Chondrocyte (in vitro differentiated cells): Measurements from ENCODE around the gene ADAM33. TPM values are rescaled to one million over a fixed set of nuclear protein-coding genes. Genes with fewer than 3 reads are reported as not detected.

ENCODE experiments used
- DNase-seq: peaks from one replicate; pipeline ENCODE4 v3.0.0; 2021; ENCODE audit warnings: mixed read lengths, low spot score
- H3K27ac Mint-ChIP-seq: one replicate; pipeline ENCODE4 v1.8.0; 2021; ENCODE audit warnings: mild to moderate bottlenecking, moderate library complexity, mixed read lengths; ENCODE audit not compliant: unreplicated experiment
- H3K27me3 Mint-ChIP-seq: 2 replicates; pipeline ENCODE4 v1.8.0; 2021; ENCODE audit warnings: low read depth, mixed read lengths
- H3K36me3 Mint-ChIP-seq: 2 replicates; pipeline ENCODE4 v1.8.0; 2021; ENCODE audit warnings: low read depth, mixed read lengths
- H3K4me1 Mint-ChIP-seq: 2 replicates; pipeline ENCODE4 v1.8.0; 2021; ENCODE audit warnings: low read depth, mild to moderate bottlenecking, mixed read lengths
- H3K4me3 Mint-ChIP-seq: one replicate; pipeline ENCODE4 v1.8.0; 2021; ENCODE audit warnings: mild to moderate bottlenecking, moderate library complexity, mixed read lengths; ENCODE audit not compliant: unreplicated experiment
- H3K9me3 Mint-ChIP-seq: 2 replicates; pipeline ENCODE4 v1.8.0; 2021; ENCODE audit warnings: low read depth, mixed read lengths
- total RNA-seq: library from RNA; stranded (reverse); gene quantifications from 3 replicates; pipeline ENCODE4 v1.2.1, GENCODE V29; 2021
- TF ChIP-seq, protein P1 (sequence below): fragments of 200-600 bp; sonication (generic); IDR thresholded peaks from 2 replicates; pipeline ENCODE4 v1.5.0; 2021; ENCODE audit warnings: antibody characterized with exemption, mild to moderate bottlenecking, moderate library complexity

ADAM33 gene
- total RNA-seq, 1 donor from 2014 or later, result 13.1 TPM

DNA sequence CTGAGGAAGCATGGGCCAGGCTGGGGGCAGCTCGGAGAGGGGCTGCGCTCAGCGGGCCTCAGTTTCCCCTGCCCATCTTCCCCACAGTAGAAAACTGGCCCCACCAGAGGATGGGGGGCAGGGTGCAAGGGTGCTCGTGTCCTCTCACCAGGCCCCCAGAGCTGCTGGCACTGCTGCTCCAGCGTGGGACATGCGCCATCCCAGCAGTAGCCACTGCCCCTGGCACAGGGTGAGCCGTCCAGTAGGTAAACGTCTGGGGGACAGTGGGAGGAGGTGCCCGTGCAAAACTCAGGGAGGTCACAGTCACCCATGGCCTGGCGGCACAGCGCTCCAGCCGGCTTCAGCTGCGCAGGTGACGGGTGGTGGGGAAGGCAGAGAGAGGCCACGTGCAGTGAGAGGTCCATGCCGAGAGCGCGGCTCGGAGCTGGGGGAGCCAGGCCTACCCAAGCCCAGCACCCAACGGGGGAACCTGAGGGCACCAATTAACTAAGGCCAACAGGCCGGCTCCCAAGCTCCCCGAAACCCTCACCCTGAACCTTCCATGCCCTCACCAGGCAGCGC is 9.7 kb downstream of the ADAM33 start:
- Mint-ChIP-seq H3K4me3 (no peak overlapping the region), H3K9me3 (no peaks in the 10 kb centered on the region), H3K27me3 (peaks cover 19% of the 10 kb centered on the region), H3K4me1 (peaks cover 7% of the 10 kb centered on the region), H3K36me3 (peaks cover 3% of the 10 kb centered on the region), H3K27ac (no peak overlapping the region)
- TF ChIP-seq, protein P1, sequence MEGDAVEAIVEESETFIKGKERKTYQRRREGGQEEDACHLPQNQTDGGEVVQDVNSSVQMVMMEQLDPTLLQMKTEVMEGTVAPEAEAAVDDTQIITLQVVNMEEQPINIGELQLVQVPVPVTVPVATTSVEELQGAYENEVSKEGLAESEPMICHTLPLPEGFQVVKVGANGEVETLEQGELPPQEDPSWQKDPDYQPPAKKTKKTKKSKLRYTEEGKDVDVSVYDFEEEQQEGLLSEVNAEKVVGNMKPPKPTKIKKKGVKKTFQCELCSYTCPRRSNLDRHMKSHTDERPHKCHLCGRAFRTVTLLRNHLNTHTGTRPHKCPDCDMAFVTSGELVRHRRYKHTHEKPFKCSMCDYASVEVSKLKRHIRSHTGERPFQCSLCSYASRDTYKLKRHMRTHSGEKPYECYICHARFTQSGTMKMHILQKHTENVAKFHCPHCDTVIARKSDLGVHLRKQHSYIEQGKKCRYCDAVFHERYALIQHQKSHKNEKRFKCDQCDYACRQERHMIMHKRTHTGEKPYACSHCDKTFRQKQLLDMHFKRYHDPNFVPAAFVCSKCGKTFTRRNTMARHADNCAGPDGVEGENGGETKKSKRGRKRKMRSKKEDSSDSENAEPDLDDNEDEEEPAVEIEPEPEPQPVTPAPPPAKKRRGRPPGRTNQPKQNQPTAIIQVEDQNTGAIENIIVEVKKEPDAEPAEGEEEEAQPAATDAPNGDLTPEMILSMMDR, result no peak
- no peak for DNase-seq

DNA sequence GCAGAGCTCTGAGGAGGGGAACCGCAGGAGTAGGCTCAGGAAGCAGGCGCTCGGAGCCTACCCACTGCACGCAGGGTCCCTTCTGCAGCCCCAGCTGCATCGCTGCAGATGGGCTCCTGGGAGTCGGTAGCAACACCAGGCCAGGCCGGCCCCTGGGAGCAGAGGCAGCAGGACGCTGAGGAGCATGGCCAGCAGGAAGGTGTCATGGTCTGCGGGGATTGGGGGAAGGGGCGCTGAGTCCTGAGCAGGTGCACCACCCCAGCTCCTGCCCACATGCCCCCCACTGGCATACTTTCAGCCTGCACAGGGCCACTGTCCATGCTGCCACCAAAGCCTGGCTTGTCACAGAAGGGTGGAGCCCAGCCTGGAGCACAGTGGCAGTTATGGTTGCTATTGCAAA is 10.9 kb downstream of the ADAM33 start:
- H3K27me3 Mint-ChIP-seq, result peaks cover 19% of the 10 kb centered on the region
- TF ChIP-seq, protein P1, result no peak
- no peaks in the 10 kb centered on the region for H3K9me3 Mint-ChIP-seq
- H3K27ac Mint-ChIP-seq, result no peak overlapping the region
- H3K4me3 Mint-ChIP-seq, result no peak overlapping the region
- DNase-seq, result no peak
- no peaks in the 10 kb centered on the region for H3K4me1 Mint-ChIP-seq
- peaks cover 3% of the 10 kb centered on the region for H3K36me3 Mint-ChIP-seq

DNA sequence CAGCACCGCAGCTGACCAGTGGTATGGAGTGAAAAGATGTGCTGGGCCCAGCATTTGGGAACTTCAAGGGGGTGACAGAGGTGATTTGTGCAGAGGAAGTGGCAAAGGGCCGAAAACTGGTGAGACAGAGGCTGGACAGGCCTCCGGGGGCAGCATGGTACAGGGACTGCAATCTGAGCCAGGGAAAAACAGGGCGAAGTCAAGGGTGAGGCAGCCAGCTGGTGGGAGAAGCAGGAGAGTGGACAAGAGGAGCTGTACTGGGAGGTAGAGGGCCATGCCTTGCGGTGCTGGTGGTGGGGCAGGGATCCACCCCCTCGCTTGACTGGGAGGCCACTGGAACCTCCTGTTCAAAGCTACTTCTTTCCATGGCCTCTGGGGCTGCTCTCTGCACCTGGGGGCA is 11.3 kb downstream of the ADAM33 start:
- Mint-ChIP-seq H3K27ac (no peak overlapping the region), H3K9me3 (no peaks in the 10 kb centered on the region), H3K36me3 (peaks cover 3% of the 10 kb centered on the region), H3K4me1 (no peaks in the 10 kb centered on the region), H3K4me3 (no peak overlapping the region), H3K27me3 (peaks cover 15% of the 10 kb centered on the region)
- DNase-seq, result no peak
- TF ChIP-seq, protein P1, result peak; percentile 40

DNA sequence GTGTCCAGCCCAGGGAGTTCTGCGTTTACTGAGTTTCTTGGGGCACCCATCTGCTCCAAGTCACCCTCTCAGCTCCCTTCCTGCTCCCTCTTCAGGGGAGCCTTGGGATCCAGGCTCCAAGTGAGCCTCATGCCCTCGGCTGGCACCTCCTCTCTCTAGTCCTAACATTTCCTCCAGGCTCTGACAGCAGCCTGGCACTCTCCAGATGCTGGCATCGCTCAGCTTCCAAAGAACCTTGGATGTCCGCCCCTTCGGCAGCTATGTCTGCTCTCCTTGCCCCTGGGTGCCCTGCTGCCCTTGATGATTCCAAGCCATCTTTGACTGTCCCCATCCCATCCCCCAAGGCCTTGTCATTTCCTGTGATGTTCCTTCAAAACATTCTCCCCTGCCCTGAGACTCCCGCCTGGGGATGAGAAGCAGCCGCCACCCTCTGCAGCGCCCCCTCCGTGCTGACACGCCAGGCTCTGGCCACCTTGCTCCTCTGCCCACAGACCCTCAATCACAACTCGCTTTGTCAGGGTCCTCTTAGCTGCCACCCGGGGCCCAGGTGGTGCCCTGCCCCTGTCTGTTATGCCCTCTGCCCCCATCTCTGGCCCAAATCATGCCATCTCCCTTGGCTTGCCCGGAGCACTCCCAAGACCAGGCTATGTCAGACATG is 12.0 kb downstream of the ADAM33 start:
- Mint-ChIP-seq H3K4me1 (no peaks in the 10 kb centered on the region), H3K4me3 (no peak overlapping the region), H3K27me3 (peaks cover 8% of the 10 kb centered on the region), H3K9me3 (no peaks in the 10 kb centered on the region), H3K36me3 (no peaks in the 10 kb centered on the region), H3K27ac (no peak overlapping the region)
- no peak for DNase-seq
- TF ChIP-seq, protein P1, result no peak

DNA sequence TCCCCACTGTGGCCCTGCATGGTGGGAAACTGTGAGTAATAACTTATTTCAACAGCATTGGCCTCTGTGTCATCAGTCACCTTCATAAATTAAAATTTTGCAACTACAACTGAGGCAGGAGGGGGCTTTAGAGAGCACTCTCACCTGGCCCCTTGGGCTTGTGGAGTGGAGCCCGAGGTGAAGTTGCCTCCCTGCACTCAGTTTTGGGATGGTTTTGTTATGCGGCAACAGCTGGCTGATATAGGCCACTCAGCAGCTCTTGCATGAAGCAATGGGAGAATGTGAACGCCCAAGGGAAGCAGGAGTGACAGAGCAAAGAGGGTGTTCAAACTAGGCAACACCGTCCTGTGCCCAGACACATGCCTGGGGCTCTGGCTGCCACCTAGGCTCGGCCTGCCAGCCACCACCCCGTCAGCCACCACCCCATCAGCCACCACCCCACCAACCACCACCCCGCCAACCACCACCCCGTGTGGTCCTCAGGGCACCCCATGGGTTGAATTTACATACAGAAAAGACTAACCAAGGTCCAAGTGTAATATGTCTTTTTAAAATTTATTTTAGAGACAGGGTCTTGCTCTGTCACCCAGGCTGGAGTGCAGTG is 14.3 kb downstream of the ADAM33 start:
- H3K27me3 Mint-ChIP-seq, result peaks cover 7% of the 10 kb centered on the region
- H3K36me3 Mint-ChIP-seq, result no peaks in the 10 kb centered on the region
- H3K27ac Mint-ChIP-seq, result no peak overlapping the region
- TF ChIP-seq, protein P1, result no peak
- no peak for DNase-seq
- no peaks in the 10 kb centered on the region for H3K9me3 Mint-ChIP-seq
- H3K4me1 Mint-ChIP-seq, result no peaks in the 10 kb centered on the region
- no peak overlapping the region for H3K4me3 Mint-ChIP-seq
